ENCODE measurements around the gene PCP2.

Gene PCP2

DNA sequence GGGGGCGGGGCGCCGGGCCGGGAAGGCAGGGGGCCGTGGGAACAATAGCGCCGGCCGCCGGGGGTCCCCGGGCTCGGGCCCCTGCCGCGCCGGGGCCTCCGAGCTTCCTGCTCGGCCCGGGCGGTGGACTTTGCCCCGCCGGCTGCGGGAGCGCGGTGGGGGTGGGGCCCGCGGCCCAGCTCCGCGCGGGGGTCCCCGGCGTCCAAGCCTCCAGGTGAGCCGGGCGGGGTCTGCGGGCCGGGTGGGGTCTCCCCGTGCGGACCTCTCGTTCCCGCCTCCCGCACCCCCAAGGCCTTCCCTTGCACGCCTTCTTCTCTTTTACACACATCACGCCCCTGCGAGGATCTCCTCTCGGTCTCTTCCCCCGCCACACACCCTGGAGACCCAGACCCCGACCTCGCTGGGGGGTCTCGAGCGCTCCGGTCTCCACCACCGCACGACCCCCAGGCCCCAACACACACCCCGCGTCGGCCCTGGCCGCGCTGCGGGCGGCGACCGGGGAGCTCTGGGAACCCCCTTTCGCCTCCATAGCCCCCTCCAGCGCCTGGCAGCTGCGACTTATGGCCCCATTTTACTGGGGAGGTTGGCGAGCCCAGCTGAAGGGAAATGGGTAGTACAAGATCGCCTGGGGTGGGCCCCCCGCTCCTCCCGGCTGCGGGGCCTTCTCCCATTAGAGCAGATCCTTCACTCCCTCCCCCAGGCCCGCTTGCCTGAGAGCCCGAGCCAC lies 37.1 kb downstream of the PCP2 start:
- DNase-seq: no peak
- no peak for ATAC-seq

DNA sequence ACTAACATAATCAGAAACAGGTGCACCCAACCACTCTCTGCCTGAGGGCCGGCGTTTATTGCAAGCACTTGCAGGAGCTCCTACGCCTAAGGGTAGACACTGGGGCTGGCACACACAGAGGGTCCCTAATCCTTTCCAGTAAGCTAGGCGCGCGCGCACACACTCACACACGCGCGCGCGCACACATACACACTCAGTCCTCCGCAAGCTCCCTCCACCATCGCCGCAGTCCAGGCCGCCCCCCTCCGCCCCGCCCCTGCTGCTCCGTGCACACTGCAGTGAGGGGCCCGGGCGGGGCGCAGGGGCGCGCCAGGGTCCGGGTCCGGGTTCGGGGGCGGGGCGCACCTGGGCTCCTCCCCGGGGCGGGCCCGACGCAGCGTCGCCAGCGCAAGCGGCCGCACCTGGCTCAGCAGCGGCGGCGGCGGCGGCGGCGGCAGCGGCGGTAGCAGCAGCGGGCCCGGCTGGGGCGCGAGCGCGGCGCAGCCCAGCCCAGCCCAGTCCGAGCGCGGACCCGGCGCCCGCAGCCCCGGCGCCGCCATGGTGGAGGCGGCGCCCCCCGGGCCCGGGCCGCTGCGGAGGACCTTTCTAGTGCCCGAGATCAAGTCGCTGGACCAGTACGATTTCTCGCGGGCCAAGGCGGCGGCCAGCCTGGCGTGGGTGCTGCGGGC lies 37.9 kb downstream of the PCP2 start, which contains the start of gene CAMSAP3:
Gene CAMSAP3, plus strand, starts transcription at position 398 of the 668 bp plus-strand sequence. Its CDS starts 140 bp downstream, at position 538.
- DNase-seq: peak; percentile 57
- peak; percentile 76 for ATAC-seq

DNA sequence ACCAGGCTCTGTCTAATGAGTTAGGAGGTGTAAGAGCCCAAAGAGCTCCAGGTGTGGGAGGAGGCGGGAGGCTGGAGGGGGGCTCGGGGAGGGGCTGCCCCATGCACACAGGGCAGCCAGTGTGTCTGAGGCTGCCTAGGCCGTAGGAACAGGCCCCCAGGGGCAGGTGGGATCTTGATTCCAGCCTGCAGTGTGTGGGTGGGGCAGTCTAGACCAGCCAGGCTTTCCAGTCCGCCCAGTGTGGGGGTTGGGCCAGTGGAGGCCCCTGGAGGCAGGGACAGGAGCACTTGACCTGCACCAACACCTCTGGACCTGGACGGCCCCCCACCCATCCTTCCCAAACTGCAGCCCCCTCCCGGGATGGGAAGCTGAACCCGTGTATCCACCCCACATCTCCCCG lies 43.3 kb downstream of the PCP2 start:
- DNase-seq (no peak), ATAC-seq (no peak)

DNA sequence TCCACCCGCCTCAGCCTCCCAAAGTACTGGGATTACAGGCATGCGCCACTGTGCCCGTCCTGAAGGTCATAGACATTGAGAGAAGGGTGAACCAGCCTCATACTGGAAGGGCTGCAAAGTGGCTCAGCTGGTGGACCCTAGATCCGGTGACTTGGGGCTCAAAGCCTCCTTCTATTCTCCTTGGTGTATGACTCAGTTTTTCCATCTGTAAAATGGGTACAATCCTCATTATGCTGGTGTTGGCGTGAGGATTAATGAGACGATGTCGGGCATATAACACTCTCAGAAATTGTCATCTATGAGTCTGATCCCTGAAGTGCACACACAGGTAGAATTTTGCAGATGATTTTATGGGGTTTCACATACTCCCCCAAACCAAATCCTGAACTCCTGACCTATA lies 43.7 kb downstream of the PCP2 start:
- ATAC-seq (no peak), DNase-seq (no peak)

DNA sequence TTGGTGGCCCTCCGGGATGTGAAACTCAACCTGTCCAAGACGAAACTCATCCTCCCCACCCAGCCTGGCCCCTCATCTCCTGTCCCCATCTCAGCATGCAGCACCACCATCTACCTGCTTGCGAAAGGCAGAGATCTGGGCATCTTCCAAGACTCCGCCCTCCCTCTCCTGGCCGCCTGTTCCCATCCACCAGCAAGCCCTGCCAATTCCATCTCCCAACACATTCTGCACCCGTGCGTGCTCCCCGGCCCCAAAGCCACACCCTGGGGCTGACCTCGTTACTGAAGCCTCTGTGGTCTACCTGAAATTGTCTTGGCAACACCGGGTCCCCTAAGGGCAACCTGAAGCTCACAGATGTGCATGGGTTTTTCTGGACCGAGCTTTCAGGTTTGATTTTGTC lies 51.1 kb downstream of the PCP2 start:
- ATAC-seq (no peak), DNase-seq (no peak)
